HG03064 (cell line): Measurements from ENCODE around the gene STYX.
A peak's percentile ranks its signal among the peaks of the same experiment; 100 is the strongest.

Experiments used
- ATAC-seq: cut with Tn5 transposase; IDR thresholded peaks from one replicate; pipeline ENCODE4 v1.9.1; 2021; ENCODE audit warnings: low read depth; ENCODE audit not compliant: unreplicated experiment

Gene STYX

DNA sequence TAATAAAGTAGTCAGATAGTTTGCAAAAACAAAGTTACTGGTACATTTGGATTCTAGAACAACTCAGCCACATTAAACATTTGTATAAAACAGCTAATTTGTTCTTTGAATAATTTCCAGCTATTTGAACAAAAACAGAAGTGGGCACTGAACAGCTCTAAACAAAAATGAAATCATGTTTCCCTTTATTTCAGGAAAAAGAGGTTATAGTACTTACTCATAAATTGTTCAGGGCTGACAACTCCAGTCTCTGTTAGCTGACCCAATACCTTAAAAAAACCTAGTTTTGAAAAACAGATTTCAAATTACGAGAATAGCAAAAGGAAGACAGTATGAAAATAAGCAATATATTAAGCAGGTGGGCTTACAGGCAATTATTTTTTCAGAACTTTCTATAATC lies 53.2 kb downstream of the STYX start:
- no peak for ATAC-seq

DNA sequence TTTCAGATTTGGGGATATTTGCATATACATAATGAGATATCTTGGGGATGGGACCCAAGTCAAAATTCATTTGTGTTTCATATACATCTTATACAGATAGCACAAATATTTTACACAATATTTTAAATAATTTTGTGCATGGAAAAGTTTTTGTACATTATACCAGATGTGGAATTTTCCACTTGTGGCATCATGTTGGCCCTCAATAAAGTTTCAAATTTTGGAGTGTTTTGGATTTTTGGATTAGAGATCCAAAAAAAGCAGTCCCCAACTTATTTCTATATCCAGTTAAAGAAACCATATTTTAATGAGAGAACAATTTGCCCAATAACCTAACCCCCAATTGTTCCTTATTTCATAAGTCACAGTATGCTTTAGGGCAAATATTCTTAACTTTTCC lies 56.9 kb downstream of the STYX start:
- no peak for ATAC-seq

- ATAC-seq, result no peak
Measured at GRCh38 chr14:52789118-52789517, 59.2 kb downstream of the STYX start.

- no peak for ATAC-seq
Measured at GRCh38 chr14:52790011-52790755, 60.2 kb downstream of the STYX start.

GRCh38 chr14:52790756-52791222 lies 60.8 kb downstream of the STYX start:
- ATAC-seq, result no peak

DNA sequence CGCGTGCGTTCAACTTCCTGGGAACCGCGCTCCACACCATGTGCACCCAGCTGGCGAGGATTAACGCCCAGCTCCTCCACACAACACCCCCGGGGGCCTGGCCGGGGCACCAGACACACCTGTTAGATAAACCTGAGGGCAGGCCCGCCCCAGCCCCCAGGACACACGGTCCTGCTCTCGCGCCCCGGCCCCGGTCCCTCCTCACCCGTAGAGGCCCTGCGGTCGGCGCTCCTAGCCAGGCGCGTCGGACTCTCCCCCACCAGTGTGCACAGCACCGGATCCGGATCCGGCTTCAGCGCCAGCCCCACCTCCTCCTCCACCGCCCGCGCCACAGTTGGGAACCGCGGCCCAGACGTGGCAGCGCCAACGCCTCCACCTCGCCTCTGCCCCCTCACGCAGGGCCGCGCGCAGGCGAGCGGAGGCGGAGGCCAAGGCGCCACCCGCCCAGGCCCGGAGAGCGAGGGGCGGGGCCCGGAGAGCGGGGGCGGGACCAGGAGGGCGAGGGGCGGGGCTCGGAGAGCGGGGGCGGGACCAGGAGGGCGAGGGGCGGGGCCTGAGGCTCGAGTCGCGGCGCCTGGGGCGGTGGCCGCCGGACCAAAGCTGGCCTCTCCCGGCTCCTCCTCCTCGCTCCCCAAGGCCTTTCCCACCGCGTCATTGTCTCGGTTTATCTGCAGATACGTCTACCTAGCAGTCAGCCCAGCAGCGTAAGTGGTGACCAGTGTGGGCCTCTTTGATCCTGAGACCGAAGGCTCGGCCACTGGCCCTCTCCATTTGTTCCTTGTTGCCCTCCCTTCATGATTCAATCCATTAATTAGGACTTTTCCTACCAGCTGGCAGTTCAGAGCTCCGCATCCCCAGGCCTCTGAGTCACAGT lies 61.5 kb downstream of the STYX start, which contains the start of gene GNPNAT1:
GNPNAT1 (minus strand) TSS at position 385 of the 874 bp plus-strand sequence. CDS start 6,957 bp downstream, outside the sequence.
- peak; percentile 94 for ATAC-seq

DNA sequence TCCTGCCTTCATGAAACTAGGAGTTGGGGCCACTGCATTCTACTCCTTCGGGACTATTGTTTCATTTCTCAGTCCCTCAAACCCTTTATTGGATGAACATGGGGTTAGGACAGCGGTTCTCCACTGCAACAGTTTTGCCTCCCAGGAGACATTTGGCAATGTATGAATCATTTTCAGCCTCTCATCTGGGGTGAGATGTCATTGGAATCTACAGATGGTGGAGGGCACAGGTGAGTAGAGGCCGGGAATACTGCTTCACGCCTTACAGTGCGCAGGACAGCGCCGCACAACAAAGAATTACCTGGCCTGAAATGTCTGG lies 62.1 kb downstream of the STYX start:
- no peak for ATAC-seq

GRCh38 chr14:52793061-52793460 lies 63.1 kb downstream of the STYX start:
- no peak for ATAC-seq

GRCh38 chr14:52797653-52798052 lies 67.7 kb downstream of the STYX start:
- ATAC-seq, result no peak

DNA sequence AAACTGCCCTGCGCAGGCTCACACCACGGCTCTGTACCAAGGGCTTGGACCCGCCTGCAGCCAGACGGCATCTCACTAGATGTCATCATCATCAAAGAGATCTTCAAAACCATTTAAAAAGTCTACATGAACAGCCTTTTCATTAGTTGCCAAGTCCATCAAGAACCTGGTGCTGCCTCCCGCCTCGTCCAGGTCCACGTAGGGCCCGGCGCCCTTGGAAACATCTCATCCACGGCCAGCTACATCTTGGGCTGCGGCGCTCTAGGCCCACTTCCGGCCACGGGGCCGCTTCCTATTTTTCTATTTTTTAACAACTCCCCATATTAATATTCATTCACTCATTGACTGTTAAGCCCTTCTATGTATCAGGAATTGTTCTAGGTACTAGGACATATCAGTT lies 68.9 kb downstream of the STYX start:
- ATAC-seq, result no peak

DNA sequence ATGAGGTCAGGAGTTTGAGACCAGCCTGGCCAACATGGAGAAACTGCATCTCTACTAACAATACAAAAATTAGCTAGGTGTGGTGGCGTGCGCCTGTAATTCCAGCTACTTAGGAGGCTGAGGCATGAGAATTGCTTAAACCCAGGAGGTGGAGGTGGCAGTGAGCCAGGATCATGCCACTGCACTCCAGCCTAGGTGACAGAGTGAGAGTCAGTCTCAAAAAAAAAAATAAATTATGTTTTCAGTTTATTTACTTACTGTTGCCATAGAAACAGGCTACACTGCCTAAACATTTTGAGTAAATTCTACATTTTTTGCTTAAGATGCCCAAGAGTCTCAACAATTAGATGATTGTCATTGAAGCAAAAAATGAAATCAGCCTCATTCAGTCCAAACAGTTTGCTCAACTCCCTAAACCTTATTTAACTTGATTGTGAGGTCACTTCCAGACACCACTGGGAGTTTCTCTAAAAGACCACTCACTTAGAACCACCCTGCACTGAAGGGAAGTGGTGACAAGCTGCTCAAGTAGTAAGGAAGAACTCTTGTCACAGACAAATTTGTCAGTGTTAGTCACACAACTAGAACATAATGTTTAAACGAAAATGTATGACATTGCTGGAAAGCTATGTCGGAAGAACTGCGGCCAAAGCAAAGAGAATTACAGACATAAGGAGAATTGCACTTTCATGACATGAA lies 71.2 kb downstream of the STYX start:
- ATAC-seq, result no peak

DNA sequence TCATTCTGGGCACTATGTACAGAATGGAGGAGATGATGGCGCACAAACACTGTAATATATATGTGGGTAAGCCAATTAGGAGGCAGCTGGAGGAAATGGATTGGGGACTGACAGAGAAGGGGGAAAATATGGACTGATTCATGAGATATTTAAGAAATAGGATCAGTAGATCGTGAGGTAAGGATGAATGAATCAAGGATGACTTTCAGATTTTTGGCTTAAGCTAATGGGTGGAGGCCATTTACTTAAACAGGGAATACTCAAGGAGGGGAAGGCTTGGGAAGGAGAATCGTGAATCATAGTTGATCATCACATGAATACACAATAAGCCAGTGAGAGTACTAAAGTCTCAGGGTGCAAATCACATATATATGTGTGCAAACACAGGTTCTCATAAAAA lies 72.6 kb downstream of the STYX start:
- ATAC-seq, result no peak

- no peak for ATAC-seq
Measured at GRCh38 chr14:52806115-52806514, 76.1 kb downstream of the STYX start.

DNA sequence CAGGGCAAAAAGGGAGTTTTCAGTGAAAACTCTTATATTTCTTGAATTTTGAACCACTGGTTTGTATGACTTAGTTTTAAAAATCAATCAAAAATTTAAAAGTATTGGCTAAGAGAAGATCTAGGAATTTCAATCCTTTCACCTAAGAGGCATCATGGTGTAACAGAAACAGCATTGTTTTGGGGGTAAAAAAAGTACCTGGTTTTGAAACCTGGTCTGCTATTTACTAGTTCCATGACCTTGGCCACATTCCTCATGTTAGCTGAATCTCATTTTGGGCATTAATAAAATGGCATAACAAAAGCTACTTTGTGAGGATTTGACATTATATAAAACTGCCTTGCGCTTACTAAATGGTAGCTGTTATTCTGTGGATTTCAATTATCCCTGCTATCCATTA lies 78.1 kb downstream of the STYX start:
- no peak for ATAC-seq

DNA sequence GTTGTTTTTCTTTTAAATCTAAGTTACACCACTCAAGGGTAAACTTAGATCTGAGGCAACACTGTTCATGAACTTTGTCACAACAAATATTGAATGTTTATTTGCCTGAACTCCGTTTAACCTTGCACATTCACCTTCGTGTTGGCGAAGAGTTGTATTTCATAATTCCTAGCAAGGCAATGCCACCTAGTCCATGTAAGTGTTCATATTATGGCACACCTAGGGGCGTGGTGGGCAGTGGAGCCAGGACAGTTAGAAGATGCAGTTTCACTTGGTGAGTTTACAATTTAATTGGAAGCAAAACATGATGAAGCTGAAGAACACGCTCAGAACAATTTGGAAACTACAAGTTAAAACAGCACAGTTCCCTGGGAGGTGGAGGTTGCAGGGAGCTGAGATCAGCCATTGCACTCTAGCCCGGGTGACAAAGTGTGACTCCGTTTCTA lies 91.9 kb downstream of the STYX start:
- no peak for ATAC-seq

GRCh38 chr14:52824462-52824861 lies 94.5 kb downstream of the STYX start:
- no peak for ATAC-seq
